ENCODE measurements around the gene PDZRN4. TPM values are rescaled to one million over a fixed set of nuclear protein-coding genes. Genes with fewer than 3 reads are reported as not detected.

PDZRN4 gene
- 0.90 TPM in 1 of 2 replicates, not detected in the other for total RNA-seq (2014; rRNA removed; shearing (Covaris generic))
- not detected in 2 replicates for polyA plus RNA-seq (2016; fragmentation: Nextera tagmentation; extraction: Ambion mirVana)
- long read RNA-seq: 0 reads

- H3K4me3 Mint-ChIP-seq: peak within 1 kb of the TSS; percentile 72
- H3K27me3 Mint-ChIP-seq (ENCODE audit: insufficient read depth, low read depth, poor library complexity): peaks cover 30% of the 10 kb centered on the region
- TF ChIP-seq POLR2AphosphoS5 (IDR thresholded peaks at IDR 0.05; ENCODE audit: low read depth) (no peak), EZH2 (IDR thresholded peaks at IDR 0.05; ENCODE audit: low read depth, unreplicated experiment) (peak; percentile 79), ZNF462 (CRISPR knock-in tag; IDR thresholded peaks at IDR 0.05) (no peak), NANOG (IDR thresholded peaks at IDR 0.05; ENCODE audit: borderline replicate concordance) (no peak), CREB1 (CRISPR knock-in tag; IDR thresholded peaks at IDR 0.05; ENCODE audit: low read depth) (no peak), CTCF (conservative IDR thresholded peaks at IDR 0.05; ENCODE audit: low read depth in 2 of 2) (no peak), ZNF114 (CRISPR knock-in tag; IDR thresholded peaks at IDR 0.05) (no peak), JUNB (IDR thresholded peaks at IDR 0.05; ENCODE audit: unreplicated experiment) (no peak), REST (IDR thresholded peaks at IDR 0.05; ENCODE audit: unreplicated experiment) (no peak), EZH2phosphoT487 (IDR thresholded peaks at IDR 0.05; ENCODE audit: unreplicated experiment) (peak; percentile 71), STAT1 (IDR thresholded peaks at IDR 0.05; ENCODE audit: unreplicated experiment) (no peak)
- peak; percentile 75 for ATAC-seq
- peak within 1 kb of the TSS; percentile 70 for H3K4me3 ChIP-seq
- H3K4me2 ChIP-seq: peak within 1 kb of the TSS; percentile 87
- no peaks in the 10 kb centered on the region for H3K4me1 ChIP-seq (ENCODE audit: insufficient read depth)
- H3K27ac Mint-ChIP-seq: no peak within 1 kb of the TSS
- peaks cover 19% of the 10 kb centered on the region for H3K4me1 Mint-ChIP-seq
- H3K9me3 Mint-ChIP-seq: no peaks in the 10 kb centered on the region
- no peak within 1 kb of the TSS for H3K27ac ChIP-seq (ENCODE audit: low read depth)
- no peaks in the 10 kb centered on the region for H3K36me3 Mint-ChIP-seq (ENCODE audit: low read depth)
- peak; percentile 71 for DNase-seq (ENCODE audit: low spot score)
- no peaks in the 10 kb centered on the region for H3K9me2 ChIP-seq (ENCODE audit: insufficient read depth)
- H3K79me2 ChIP-seq (replicated peaks; ENCODE audit: insufficient read depth): no peaks in the 10 kb centered on the region
- H3F3A ChIP-seq (replicated peaks; ENCODE audit: low read depth): 0 out of 2 replicates have a peak, but pooled peaks cover 3% of the 10 kb centered on the region
- peak within 1 kb of the TSS; percentile 93 for H2AFZ ChIP-seq
- peaks cover 56% of the 10 kb centered on the region for H3K27me3 ChIP-seq (ENCODE audit: insufficient read depth)
- H4K20me1 ChIP-seq (replicated peaks; ENCODE audit: insufficient read depth): no peaks in the 10 kb centered on the region
- H3K36me3 ChIP-seq (ENCODE audit: insufficient read depth): no peaks in the 10 kb centered on the region
These were observed at the start of gene PDZRN4 for GRCh38 chr12:41188058-41188840. PDZRN4 (plus strand) TSS chr12:41188320.
